GM18868 (cell line): ENCODE data around the gene TTR.

Experiments used
- ATAC-seq: cut with Tn5 transposase; IDR thresholded peaks from one replicate; pipeline ENCODE4 v1.9.1; 2021; ENCODE audit warnings: mild to moderate bottlenecking, moderate library complexity; ENCODE audit not compliant: unreplicated experiment

The TTR gene

GRCh38 chr18:31578126-31578525 is 13.6 kb upstream of the TTR start:
- no peak for ATAC-seq

- ATAC-seq, result no peak
Observed at GRCh38 chr18:31579375-31579774, 12.3 kb upstream of the TTR start.

- no peak for ATAC-seq
Observed at GRCh38 chr18:31581498-31582197, 10.0 kb upstream of the TTR start.

- no peak for ATAC-seq
Observed at GRCh38 chr18:31583185-31583854, 8.4 kb upstream of the TTR start.

GRCh38 chr18:31585991-31586390 is 5.7 kb upstream of the TTR start:
- no peak for ATAC-seq

GRCh38 chr18:31586616-31587015 is 5.1 kb upstream of the TTR start:
- ATAC-seq, result no peak

- no peak for ATAC-seq
Observed at GRCh38 chr18:31587529-31587928, 4.1 kb upstream of the TTR start.

- ATAC-seq, result no peak
Observed at GRCh38 chr18:31590570-31590969, 1.1 kb upstream of the TTR start.

GRCh38 chr18:31591113-31591512 is 564 bp upstream of the TTR start:
- no peak for ATAC-seq

- no peak for ATAC-seq
Observed at GRCh38 chr18:31592506-31593157, 955 bp downstream of the TTR start.

- no peak for ATAC-seq
Observed at GRCh38 chr18:31595121-31595771, 3.6 kb downstream of the TTR start.

GRCh38 chr18:31596081-31596872 is 4.6 kb downstream of the TTR start:
- no peak for ATAC-seq

- ATAC-seq, result no peak
Observed at GRCh38 chr18:31598021-31598805, 6.5 kb downstream of the TTR start.

GRCh38 chr18:31603315-31603714 is 11.6 kb downstream of the TTR start:
- no peak for ATAC-seq

- no peak for ATAC-seq
Observed at GRCh38 chr18:31606265-31606664, 14.6 kb downstream of the TTR start.

- ATAC-seq, result no peak
Observed at GRCh38 chr18:31607384-31607783, 15.7 kb downstream of the TTR start.

- ATAC-seq, result no peak
Observed at GRCh38 chr18:31609886-31610285, 18.2 kb downstream of the TTR start.

- ATAC-seq, result no peak
Observed at GRCh38 chr18:31610286-31611205, 18.9 kb downstream of the TTR start.

GRCh38 chr18:31611511-31611910 is 19.8 kb downstream of the TTR start:
- ATAC-seq, result no peak
